HG03039 (cell line): ENCODE data around the gene PTGDS.

Source experiments
- ATAC-seq: cut with Tn5 transposase; IDR thresholded peaks from one replicate; pipeline ENCODE4 v1.9.1; 2021; ENCODE audit warnings: mild to moderate bottlenecking, moderate library complexity; ENCODE audit not compliant: unreplicated experiment

Gene PTGDS

GRCh38 chr9:137007108-137007815 lies 30.0 kb downstream of the PTGDS start:
- no peak for ATAC-seq

DNA sequence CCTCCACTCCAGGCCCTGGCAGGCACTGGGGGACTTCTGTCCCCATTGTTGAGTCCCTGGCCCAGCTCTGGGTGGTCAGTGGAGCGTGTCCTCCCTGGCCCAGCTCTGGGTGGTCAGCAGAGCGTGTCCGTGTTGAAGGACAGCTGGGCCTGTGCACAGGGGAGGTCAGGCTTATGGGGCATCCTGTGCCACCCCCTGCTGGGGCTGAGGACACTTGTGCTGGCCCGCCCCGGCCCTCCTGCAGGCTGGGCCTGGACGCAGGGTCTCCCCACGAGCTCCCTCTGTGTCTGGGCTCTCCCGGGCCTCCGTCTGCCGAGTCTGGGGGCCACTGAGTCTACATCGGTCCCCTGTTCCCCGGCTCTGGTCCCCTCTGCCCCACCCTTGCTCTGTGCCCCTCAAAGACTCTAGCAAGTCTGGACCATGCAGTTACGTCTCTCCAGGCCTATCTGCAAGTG lies 30.5 kb downstream of the PTGDS start:
- no peak for ATAC-seq

DNA sequence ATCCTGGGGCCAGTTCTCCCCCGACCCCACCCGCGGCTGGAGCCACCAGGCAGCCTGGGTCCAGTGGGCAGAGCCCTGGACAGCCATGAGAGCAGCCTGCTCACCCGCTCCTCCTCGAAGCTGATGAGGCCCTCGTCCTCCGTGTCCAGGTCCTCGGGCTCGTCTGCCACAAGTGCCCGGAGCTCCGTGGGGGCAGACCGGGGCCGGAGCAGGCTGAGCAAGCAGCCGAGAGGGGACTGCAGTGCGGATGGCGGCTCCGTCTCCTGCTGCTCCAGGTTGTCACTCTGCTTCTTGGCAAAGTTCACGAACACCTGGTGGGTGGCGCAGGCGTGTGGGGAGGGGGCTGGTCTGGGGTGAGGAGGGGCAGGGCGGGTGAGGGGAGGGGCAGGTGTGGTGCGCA lies 31.0 kb downstream of the PTGDS start:
- no peak for ATAC-seq

GRCh38 chr9:137009217-137009616 lies 31.9 kb downstream of the PTGDS start:
- no peak for ATAC-seq

DNA sequence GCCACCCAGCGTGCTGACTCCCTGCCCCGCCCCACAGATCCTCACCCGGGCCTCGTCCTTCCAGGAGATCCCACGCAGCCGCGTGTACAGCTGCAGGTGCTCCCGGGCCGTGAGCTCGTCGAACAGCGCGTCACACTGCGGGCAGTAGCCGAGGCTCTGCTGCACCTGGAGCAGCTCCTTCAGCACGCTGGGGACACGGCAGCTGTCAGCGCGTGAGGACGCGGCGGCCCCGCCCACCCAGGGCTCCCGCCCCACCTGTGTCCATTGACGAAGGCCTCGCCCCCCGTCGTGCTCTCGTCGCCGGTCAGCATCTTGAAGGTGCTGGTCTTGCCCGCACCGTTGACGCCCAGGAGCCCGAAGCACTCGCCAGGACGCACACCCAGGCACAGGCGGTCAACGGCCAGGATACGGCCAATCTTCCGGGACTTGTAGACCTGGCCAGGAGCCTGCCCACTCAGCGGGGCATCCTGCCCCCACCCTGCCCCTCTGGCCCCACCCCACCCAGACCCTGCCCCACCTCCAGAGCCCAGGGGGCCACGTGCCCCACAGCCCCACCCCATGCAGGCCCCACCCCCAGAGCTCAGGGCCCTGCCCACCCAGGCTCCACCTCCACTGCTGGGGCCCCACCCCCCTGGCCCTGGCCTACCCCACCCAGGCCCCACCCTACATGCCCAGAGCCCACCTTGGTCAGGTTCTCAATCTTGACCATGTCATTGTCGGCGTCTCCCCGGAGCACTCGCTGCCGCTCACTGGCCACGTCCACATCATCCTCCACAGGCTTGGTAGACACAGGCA lies 32.8 kb downstream of the PTGDS start:
- no peak for ATAC-seq

DNA sequence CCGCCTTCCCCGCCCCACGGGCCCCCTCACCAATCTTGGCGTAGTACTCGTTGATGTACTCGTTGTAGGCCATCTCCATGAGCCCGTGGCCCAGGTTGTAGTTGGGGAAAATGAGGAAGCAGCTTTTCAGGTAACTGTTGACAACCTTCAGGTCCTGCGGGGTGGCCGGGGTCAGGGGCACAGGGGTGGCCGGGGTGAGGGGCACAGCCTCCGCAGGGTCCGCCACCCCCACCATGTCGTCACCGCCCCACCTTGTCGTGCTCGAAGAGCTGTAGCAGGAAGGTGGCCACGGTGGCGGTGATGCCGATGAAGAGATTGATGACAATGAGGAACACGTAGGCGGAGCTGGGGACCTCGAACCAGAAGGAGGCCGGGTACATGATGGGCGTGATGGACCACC lies 33.9 kb downstream of the PTGDS start:
- no peak for ATAC-seq

- ATAC-seq = no peak
Observed at GRCh38 chr9:137011907-137012675, 34.8 kb downstream of the PTGDS start.

DNA sequence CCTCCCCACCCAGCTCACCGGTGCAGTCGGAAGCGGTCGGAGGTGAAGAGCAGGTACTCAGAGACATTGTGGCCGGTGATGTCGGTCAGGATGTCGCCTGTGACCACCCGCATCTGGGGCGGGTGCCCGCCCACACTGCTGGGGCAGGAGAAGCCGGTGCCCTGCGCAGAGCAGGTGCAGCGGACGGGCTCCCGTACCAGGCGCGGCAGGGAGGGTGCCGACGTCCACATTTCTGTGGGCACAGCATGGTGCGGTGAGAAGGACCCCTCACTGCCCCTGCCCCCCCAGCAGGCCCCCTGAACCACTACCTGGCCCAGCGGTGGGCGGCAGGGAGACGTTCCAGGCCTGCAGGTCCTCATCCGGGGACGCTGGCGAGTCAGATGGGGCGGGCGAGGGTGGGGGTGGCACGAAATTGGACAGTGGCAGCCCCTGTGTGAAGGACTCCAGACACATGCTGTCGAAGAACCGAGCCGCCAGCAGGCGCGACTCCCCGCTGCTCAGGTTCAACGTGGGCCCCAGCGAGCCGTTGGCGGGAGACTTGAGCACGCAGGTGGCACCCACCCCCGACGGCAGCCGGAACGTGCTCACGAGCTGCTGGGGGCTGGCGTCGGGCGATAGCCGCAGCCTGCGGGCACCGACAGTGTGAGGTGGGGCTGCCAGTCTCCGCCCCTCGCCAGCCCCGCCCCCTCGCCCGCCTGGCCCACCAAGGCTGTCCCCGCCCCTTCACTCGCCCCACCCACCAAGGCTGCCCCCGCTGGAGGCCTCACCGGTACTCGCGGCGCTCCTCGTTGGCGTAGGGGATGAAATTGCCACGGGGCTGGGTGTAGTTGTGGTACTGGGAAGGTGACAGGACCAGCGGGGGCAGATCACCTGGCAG lies 35.6 kb downstream of the PTGDS start:
- ATAC-seq = no peak

GRCh38 chr9:137013571-137013940 lies 36.3 kb downstream of the PTGDS start:
- no peak for ATAC-seq

DNA sequence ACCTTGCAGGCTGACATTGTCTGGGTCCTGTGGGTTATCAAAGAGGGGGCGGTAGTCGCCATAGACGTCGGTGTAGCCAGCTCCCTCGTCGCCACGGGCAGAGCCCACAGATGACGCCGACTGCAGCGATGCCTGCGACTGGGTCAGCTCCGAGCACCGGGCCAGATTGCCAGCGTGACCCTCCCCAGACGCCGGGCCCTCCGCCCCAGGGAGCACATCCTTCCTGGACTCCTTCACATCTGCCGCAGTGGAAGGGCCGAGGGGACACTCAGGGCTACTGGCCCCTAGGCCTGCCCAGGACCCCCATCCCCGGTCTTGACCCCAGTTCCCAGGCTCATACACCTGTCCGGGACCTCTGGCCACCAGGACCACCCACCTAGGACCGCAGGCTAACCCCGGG lies 36.9 kb downstream of the PTGDS start:
- no peak for ATAC-seq

- ATAC-seq = no peak
Observed at GRCh38 chr9:137014776-137015539, 37.7 kb downstream of the PTGDS start.

DNA sequence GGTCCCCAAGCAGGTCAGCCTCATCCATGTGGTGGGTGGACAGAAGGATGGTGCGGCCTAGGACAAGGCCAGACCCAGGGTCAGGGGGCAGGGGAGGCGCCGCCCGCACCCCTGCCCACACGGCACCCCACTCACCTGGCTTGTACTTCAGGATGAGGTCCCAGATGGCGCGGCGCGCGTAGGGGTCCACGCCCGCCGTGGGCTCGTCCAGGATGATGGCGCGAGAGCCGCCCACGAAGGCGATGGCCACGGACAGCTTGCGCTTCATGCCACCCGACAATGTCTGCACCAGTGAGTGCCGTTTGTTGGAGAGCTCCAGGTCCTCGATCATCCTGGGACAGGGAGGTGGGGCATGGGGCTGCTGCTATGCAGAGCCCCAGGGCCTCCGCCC lies 38.2 kb downstream of the PTGDS start:
- no peak for ATAC-seq

GRCh38 chr9:137015976-137016375 lies 38.7 kb downstream of the PTGDS start:
- ATAC-seq = no peak

DNA sequence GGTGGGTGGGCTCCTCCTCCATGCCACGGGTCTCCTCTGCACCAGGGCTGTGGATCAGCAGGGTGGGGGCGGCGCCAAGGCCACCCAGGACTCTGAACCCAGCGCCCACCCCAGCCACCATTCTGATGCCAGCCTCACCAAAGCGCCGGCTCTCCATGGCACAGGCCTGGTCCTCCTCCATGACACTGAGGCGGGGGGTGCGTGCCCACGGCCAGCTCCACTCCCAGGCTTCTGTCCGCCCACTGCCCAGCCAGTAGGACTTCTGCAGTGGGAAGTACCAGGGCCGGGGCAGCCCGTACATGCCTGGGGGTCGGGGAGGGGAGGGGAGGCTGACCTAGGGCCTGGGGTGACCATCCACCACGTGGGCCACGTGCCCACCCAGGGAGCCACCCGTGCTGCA lies 39.1 kb downstream of the PTGDS start:
- no peak for ATAC-seq

- no peak for ATAC-seq
Observed at GRCh38 chr9:137017071-137017470, 39.8 kb downstream of the PTGDS start.

DNA sequence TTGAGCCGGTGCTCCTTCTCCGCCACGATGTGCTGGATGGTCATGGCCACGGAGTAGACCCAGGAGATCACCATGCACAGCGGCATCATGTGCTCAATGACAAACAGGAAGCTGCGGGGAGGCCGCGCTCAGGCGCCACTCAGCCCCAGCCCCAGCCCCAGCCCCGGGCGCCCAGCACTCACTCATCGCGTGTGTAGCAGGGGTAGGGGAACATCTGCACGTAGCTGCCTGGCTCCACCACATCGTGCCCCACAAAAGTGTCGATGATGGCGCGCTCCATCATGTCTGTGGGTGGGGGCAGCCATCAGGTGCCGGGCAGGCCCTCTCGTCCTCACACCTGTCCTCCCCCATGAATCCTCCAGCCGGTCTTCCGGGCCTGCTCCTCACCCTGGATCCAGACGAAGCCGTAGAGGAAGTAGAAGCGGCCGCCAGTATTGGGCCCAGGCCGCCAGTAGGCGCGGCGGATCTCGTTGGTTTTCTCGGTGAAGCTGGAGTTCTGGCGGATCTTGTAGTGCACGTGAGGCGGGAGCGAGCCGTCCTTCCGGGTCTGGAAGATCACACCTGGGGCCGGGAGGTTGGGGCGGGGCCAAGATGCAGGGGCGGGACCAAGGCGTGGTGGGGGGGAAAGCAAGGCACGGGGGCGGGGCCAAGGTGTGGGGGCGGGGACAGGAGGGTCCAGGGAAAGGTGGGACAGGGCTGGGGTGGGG lies 40.6 kb downstream of the PTGDS start:
- no peak for ATAC-seq

DNA sequence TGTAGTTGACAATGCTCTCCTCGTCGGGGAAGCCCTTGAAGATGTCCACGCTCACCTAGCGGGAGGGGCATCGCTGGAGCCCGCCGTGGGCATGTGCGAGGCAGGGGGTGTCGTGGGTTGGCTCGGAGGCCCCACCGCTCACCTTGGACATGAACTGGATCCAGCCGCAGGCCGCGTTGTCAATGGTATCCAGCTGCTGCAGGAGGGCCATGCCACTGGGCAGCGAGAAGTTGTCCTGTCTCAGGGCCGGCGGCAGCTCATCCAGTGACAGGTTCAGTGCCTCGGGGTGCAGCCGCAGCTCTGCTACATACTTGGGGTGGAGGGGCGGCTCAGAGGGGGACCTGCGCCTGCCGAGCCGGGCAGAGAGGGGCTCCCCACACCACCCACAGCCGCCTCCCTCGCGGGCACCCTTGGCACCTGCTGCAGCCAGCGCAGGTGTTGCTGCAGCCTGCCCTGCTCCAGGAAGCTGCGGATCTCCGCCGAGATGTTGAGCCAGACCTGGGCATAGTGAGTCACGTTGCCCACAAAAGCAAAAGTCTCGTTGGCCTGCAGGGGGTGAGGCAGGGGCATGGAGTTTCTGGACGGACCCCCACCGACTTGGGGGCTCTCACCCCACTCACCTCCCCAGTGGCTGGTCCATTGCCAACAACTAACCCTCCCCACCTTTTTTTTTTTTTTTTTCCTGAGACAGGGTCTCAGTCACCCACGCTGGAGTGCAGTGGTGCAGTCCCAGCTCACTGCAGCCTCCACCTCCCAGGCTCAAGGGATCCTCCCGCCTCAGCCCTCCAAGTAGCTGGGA lies 41.7 kb downstream of the PTGDS start:
- ATAC-seq = no peak

GRCh38 chr9:137019891-137020683 lies 42.8 kb downstream of the PTGDS start:
- no peak for ATAC-seq
